GM12801 (cell line): Measurements from ENCODE around the gene CDYL.

Experiments used
- TF ChIP-seq, protein P1 (sequence below): IDR thresholded peaks from one replicate; pipeline ENCODE4 v1.5.1; 2011; ENCODE audit warnings: control low read depth; ENCODE audit not compliant: insufficient read length; ENCODE audit errors: extremely low read depth

Gene CDYL

GRCh38 chr6:4943716-4944115 is 167.5 kb downstream of the CDYL start:
- TF ChIP-seq, protein P1, sequence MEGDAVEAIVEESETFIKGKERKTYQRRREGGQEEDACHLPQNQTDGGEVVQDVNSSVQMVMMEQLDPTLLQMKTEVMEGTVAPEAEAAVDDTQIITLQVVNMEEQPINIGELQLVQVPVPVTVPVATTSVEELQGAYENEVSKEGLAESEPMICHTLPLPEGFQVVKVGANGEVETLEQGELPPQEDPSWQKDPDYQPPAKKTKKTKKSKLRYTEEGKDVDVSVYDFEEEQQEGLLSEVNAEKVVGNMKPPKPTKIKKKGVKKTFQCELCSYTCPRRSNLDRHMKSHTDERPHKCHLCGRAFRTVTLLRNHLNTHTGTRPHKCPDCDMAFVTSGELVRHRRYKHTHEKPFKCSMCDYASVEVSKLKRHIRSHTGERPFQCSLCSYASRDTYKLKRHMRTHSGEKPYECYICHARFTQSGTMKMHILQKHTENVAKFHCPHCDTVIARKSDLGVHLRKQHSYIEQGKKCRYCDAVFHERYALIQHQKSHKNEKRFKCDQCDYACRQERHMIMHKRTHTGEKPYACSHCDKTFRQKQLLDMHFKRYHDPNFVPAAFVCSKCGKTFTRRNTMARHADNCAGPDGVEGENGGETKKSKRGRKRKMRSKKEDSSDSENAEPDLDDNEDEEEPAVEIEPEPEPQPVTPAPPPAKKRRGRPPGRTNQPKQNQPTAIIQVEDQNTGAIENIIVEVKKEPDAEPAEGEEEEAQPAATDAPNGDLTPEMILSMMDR: no peak

DNA sequence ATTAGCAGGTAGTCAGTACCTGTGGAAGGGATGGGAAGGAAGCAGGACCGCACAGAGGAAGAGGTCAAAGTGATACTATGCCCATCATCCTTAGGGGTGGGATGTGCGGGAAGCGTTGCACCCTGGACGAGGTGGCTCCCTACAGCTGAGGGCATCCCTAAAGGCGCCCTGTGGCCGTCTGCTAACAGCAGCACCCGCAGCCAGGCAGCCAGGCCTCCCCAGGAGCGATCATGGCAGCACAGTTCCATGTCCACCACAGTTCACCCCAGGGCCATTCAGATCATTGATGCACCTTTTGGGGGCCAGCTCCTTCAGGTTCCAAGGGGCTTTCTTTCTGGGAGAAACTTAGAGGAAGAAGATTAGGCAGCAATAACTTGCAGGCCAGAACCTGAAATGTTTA is 168.1 kb downstream of the CDYL start:
- TF ChIP-seq, protein P1: no peak

GRCh38 chr6:4946521-4946920 is 170.3 kb downstream of the CDYL start:
- TF ChIP-seq, protein P1: no peak

DNA sequence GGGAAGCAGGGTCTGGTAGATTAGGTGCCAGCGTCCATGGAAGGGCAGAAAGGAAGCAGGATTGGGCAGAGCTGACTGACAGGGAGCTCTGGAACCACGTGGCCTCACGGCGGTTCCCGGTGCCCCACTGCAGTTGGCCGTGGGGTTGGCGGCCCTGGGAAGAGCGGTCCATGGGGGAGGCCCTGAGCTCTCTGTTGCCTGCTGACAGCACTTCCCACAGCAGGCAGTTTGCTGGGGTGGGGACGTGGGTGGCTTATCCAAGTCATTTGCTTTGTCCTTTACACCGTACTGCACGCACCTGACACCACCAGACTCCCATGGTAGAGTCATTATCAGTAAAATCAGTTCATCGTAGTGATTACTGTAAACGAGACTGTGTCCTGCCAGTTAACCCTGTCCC is 171.5 kb downstream of the CDYL start:
- TF ChIP-seq, protein P1: no peak

GRCh38 chr6:4948781-4949450 is 172.7 kb downstream of the CDYL start:
- TF ChIP-seq, protein P1: no peak

DNA sequence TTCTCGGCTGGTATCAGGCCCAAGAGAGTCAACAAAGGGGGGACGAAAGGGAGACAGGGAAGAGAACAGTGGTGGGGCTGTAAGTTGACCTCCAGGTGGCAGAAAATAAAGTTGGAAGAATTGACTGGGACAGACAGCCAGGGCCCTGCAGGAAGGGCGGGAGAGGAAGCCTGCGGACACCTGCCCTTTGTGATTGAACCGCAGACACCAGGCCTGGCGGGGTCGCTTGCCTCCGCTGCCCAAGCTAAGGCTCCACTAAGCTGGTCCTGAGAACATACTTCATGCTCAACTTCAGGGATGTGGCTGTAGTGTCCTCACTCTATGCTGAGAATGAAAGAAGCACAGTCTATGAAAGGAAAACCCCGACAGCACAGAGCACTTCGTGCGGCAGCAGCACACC is 173.9 kb downstream of the CDYL start:
- TF ChIP-seq, protein P1: no peak

DNA sequence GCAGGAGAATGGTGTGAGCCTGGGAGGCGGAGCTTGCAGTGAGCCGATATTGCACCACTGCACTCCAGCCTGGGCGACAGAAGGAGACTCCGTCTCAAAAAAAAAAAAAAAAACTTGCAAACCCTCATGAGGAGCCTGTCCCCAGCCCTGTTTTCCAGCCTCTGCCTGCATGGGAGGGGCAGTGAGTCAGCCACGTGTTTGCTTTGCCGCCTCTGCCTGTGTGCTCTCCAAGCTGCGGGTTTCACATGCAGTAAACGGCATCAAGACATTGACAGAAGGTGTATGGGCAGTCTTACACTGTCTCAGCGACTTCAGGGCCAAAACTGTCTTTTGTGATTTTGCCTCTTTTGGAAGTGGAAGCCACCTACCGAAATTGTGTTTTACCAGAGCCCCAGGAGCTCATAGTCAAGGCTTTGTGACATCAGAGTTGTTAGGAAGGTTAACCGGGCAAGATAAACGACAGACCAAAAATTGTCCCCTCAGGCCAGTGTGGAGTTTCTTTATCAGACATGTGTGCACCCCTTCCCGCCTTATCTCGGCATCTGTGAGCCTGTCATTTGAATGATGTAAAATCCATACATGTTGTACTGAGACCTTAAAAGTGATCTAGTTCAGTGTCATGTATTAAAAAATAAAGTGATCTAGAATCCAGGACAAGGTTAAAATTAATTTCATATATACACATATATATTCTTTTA is 174.8 kb downstream of the CDYL start:
- TF ChIP-seq, protein P1: no peak
